OCI-LY1 (cell line): ENCODE results near the gene FLAD1.
"Not testable (repeated sequence)": the region's sequence is repeated elsewhere in the genome, so short reads cannot be mapped to it uniquely, and the experiment has no call there.

Experiments
- EZH2 ChIP-seq: fragments of 200-600 bp; sonication (generic), shearing (Covaris generic); IDR thresholded peaks from 2 replicates; pipeline ENCODE4 v1.8.0; 2017; ENCODE audit warnings: borderline replicate concordance, mixed run types, mild to moderate bottlenecking, antibody characterized with exemption, low read length, moderate library complexity, mixed read lengths
- TF ChIP-seq, protein P1 (sequence below): fragments of 200-600 bp; sonication (generic), shearing (Covaris generic); IDR thresholded peaks from 2 replicates; pipeline ENCODE4 v1.5.1; 2017; ENCODE audit warnings: mild to moderate bottlenecking, antibody characterized with exemption, low read length, moderate library complexity, mixed read lengths

DNA sequence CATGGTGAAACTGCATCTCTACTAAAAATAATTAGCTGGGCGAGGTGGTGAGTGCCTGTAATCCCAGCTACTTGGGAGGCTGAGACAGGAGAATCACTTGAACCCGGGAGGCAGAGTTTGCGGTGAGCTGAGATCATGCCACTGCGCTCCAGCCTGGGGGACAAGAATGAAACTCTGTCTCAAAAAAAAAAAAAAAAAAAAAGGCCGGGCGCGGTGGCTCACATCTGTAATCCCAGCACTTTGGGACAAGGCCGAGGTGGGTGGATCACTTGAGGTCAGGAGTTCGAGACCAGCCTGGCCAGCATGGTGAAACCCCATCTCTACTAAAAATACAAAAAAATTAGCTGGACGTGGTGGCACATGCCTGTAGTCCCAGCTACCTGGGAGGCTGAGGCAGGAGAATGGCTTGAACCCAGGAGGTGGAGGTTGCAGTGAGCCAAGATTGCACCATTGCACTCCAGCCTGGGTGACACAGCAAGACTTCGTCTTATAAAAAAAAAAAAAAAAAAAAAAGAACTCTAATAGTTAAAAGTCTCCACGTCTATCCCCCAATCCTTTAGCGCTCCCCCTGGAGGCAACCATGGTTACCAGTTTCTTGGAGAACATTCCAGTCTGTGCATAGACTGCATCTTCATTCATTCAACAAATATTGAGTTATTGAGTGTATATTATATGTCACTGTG, 12.3 kb downstream of the FLAD1 start:
- TF ChIP-seq, protein P1, sequence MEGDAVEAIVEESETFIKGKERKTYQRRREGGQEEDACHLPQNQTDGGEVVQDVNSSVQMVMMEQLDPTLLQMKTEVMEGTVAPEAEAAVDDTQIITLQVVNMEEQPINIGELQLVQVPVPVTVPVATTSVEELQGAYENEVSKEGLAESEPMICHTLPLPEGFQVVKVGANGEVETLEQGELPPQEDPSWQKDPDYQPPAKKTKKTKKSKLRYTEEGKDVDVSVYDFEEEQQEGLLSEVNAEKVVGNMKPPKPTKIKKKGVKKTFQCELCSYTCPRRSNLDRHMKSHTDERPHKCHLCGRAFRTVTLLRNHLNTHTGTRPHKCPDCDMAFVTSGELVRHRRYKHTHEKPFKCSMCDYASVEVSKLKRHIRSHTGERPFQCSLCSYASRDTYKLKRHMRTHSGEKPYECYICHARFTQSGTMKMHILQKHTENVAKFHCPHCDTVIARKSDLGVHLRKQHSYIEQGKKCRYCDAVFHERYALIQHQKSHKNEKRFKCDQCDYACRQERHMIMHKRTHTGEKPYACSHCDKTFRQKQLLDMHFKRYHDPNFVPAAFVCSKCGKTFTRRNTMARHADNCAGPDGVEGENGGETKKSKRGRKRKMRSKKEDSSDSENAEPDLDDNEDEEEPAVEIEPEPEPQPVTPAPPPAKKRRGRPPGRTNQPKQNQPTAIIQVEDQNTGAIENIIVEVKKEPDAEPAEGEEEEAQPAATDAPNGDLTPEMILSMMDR, result peak; percentile 28; the same call in 1 of the 2 replicates
- TF ChIP-seq EZH2, result not testable (repeated sequence)
